Prostate gland (tissue), 2 donors: ENCODE data around the gene CNTN6.

Experiments used
- CTCF ChIP-seq, 4 experiments: fragments of 200-600 bp in 2 of 4; fragments of 450-650 bp in 2 of 4; sonication (generic) in 2 of 4; IDR thresholded peaks; 1 replicate in 3 of 4; 2 replicates in 1 of 4; pipeline ENCODE4 v1.5.1; 2016 to 2019; ENCODE audit warnings: antibody characterized with exemption in 4 of 4, mild to moderate bottlenecking in 2 of 4, moderate library complexity in 2 of 4
- POLR2AphosphoS5 ChIP-seq: sonication (generic); formaldehyde crosslinking; IDR thresholded peaks from one replicate; pipeline ENCODE4 v1.6.1; 2017; ENCODE audit warnings: antibody characterized with exemption

- TF ChIP-seq POLR2AphosphoS5: no peak
- TF ChIP-seq CTCF (IDR thresholded peaks at IDR 0.05): no peak
These were observed 37.0 kb upstream of the CNTN6 start for GRCh38 chr3:1055870-1056269.
